ENCODE results near the gene EFCAB9.

GRCh38 chr5:172172912-172173563, 20.9 kb upstream of the EFCAB9 start:
- TF ChIP-seq POLR2AphosphoS5 (IDR thresholded peaks at IDR 0.05; ENCODE audit: borderline replicate concordance, low read depth, low read length), result no peak
- no peak for TF ChIP-seq EZH2 (IDR thresholded peaks at IDR 0.05)
- no peak for TF ChIP-seq FOXP2 (optimal IDR thresholded peaks at IDR 0.05; ENCODE audit: control extremely low read depth, extremely low read length, insufficient read depth)
